GM10266 (cell line): ENCODE results near the gene LARGE1.

Experiments used
- DNase-seq: peaks from one replicate; pipeline ENCODE4 v3.0.0; 2012; ENCODE audit errors: extremely low spot score
- TF ChIP-seq, protein P1 (sequence below): IDR thresholded peaks from 2 replicates; pipeline ENCODE4 v1.5.1; 2012; ENCODE audit warnings: mild to moderate bottlenecking, low read depth; ENCODE audit not compliant: control insufficient read depth, insufficient read depth; ENCODE audit errors: missing control alignments

LARGE1 gene

GRCh38 chr22:33357981-33358399, 562.3 kb downstream of the LARGE1 start:
- DNase-seq: no peak
- TF ChIP-seq, protein P1, sequence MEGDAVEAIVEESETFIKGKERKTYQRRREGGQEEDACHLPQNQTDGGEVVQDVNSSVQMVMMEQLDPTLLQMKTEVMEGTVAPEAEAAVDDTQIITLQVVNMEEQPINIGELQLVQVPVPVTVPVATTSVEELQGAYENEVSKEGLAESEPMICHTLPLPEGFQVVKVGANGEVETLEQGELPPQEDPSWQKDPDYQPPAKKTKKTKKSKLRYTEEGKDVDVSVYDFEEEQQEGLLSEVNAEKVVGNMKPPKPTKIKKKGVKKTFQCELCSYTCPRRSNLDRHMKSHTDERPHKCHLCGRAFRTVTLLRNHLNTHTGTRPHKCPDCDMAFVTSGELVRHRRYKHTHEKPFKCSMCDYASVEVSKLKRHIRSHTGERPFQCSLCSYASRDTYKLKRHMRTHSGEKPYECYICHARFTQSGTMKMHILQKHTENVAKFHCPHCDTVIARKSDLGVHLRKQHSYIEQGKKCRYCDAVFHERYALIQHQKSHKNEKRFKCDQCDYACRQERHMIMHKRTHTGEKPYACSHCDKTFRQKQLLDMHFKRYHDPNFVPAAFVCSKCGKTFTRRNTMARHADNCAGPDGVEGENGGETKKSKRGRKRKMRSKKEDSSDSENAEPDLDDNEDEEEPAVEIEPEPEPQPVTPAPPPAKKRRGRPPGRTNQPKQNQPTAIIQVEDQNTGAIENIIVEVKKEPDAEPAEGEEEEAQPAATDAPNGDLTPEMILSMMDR: no peak

DNA sequence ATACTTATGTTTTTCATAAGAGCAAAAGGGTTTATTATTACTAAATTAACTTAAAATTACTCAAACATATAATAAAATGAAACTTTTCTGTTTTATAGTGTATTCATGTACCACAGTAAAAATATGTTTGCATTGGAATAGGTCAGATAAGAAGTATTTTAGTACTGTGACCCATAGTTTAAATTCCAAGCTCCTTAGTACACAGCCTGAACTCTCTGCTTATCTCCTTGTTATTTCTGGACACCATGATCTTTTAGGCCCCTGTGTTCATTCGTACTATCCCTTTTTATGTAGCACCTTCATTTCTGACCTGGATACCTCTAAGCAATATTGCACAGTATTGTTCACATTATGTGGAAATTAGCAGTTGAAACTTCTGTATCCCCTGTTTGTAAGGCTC, 565.3 kb downstream of the LARGE1 start:
- no peak for DNase-seq
- TF ChIP-seq, protein P1: no peak

DNA sequence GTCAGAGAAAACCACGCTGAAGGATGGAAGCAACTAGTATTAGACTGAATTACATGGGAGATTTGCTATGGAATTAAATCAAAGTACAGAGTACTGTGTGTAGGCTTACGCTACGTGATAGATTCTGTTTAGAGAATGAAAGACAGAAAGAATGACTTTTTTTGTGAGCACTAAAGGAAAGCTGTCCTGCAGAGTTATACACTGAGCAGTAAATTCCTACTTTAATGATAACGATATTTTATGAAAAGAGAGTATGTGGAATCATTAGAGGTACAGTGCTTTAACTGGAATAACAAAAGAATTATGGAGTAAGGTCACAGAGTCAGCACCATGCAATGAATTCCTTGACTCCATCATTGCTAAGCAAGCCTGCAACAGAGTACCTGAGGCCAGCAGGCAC, 566.8 kb downstream of the LARGE1 start:
- no peak for DNase-seq
- TF ChIP-seq, protein P1: no peak

DNA sequence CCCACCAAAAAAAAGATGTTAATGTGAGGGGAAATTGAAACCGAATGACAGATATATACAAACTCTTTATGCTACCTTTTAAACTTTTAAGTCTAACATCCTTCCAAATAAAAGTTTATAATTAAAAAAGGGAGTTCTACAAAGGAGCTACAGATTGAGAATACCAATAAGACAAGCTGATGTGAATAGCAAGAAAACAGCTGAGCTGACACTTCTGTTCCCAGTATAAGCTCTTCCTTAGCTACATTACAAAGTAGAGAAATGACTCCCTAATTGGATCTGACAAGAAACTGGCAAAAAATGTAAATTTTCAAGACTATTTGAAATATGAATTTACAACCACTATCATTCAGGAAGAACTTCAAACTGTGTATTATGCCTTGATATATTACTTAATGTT, 567.5 kb downstream of the LARGE1 start:
- no peak for DNase-seq
- TF ChIP-seq, protein P1: no peak

- TF ChIP-seq, protein P1: no peak
- DNase-seq: no peak
These were observed 569.3 kb downstream of the LARGE1 start for GRCh38 chr22:33350961-33351360.

DNA sequence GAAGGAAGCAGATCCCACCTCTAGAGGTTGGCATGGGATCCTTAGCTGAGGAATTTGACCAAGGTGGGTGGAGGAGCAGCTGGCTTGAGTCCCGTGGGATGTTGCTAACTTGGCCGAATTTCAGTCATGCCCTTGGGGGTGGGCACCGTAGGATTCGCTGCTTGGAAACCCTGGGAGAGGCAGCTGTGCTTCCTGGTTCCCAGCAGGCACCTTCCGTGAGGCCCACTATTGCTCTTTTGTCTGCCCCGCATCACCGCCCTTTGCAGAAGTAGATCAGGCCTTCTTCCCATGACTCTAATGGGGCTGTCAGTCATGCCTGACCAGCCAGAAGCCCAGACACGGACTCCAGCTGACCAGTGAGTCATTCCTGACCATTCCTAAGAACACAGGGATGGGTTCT, 569.8 kb downstream of the LARGE1 start:
- TF ChIP-seq, protein P1: no peak
- DNase-seq: no peak

- TF ChIP-seq, protein P1: no peak
- DNase-seq: no peak
These were observed 573.3 kb downstream of the LARGE1 start for GRCh38 chr22:33347002-33347401.

- TF ChIP-seq, protein P1: no peak
- no peak for DNase-seq
These were observed 578.7 kb downstream of the LARGE1 start for GRCh38 chr22:33341611-33342010.
